Fibroblast of pulmonary artery (primary cell): ENCODE measurements around the gene CRYBG1.
"Not testable (repeated sequence)": the region's sequence is repeated elsewhere in the genome, so short reads cannot be mapped to it uniquely, and the experiment has no call there.

ENCODE experiments used
- DNase-seq: peaks from one replicate; pipeline ENCODE4 v3.0.0-alpha.2; 2010; ENCODE audit warnings: low read depth
- H3K4me3 ChIP-seq: replicated peaks from 2 replicates; pipeline ENCODE4 v1.5.1; 2011; ENCODE audit warnings: low read depth, mild to moderate bottlenecking, control low read depth, low read length, moderate library complexity
- CTCF ChIP-seq: IDR thresholded peaks from 2 replicates; pipeline ENCODE4 v1.5.1; 2011; ENCODE audit warnings: mild to moderate bottlenecking, control low read depth, low read length, inconsistent platforms; ENCODE audit errors: missing control alignments

Gene CRYBG1

GRCh38 chr6:106547601-106548453 is 187.3 kb downstream of the CRYBG1 start:
- DNase-seq = peak; percentile 60
- TF ChIP-seq CTCF = no peak
- no peak overlapping the region for H3K4me3 ChIP-seq

- H3K4me3 ChIP-seq, DNase-seq: not testable (repeated sequence)
Observed at GRCh38 chr6:106548926-106549455, 188.5 kb downstream of the CRYBG1 start.

GRCh38 chr6:106549521-106549920 is 189.0 kb downstream of the CRYBG1 start:
- H3K4me3 ChIP-seq = no peak overlapping the region
- no peak for DNase-seq
- TF ChIP-seq CTCF = no peak

DNA sequence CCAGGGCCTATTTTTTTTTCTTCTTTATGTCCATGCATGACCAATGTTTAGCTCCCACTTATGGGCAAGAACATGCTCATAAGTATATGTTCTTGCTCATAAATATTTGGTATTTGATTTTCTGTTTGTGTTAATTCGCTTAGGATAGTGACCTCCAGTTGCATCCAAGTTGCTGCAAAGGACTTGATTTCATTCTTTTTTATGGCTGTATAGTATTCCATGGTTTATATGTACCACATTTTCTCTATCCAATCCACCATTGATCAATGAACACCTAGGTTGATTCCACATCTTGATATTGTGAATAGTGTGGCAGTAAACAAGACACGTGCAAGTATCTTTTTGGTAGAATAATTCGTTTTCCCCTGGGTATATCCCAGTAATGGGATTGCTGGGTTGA is 190.6 kb downstream of the CRYBG1 start:
- no peak for DNase-seq
- no peak for TF ChIP-seq CTCF
- no peak overlapping the region for H3K4me3 ChIP-seq

- DNase-seq = no peak
- H3K4me3 ChIP-seq = no peak overlapping the region
- no peak for TF ChIP-seq CTCF
Observed at GRCh38 chr6:106553440-106553839, 192.9 kb downstream of the CRYBG1 start.

- no peak overlapping the region for H3K4me3 ChIP-seq
- no peak for DNase-seq
- no peak for TF ChIP-seq CTCF
Observed at GRCh38 chr6:106555767-106556166, 195.2 kb downstream of the CRYBG1 start.

DNA sequence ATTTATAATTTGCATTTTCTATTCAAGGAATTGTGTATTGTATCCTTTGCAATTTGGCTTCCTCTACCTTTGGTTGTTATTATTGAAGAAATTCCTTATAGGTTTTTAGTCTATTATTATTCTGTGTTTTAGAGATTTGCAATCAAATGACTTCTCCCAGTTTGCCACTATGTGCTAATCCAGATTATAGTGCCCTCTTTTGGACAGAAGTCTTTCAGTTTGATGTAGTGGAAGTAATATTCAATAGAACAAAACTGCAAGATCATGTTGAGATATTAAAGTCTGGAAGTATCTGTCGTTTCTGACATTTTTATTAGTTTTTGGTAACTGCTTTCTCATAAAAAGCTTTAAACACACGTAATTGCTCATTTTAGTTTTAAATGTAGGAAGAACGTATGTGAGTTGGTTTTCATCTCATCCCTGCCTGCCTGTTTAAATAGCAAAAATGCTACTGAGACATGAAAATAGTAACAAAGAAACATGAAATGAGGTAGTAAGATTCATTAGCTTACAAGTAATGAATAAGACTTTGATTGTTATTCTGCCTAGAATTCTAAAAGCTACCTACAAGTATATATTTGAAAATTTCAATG is 195.9 kb downstream of the CRYBG1 start:
- no peak overlapping the region for H3K4me3 ChIP-seq
- DNase-seq = peak; percentile 56
- peak; percentile 44 for TF ChIP-seq CTCF
